Lung microvascular endothelial cell (primary cell): ENCODE data around the gene UGT1A4. TPM values are rescaled to one million over a fixed set of nuclear protein-coding genes. Genes with fewer than 3 reads are reported as not detected.

Experiments
- total RNA-seq: library from RNA; depleted of rRNA; stranded (reverse); fragments of >200 nt; gene quantifications from 2 replicates; pipeline ENCODE4 v1.2.1, GENCODE V29; 2014

The UGT1A4 gene
- total RNA-seq, 1 donor from 2014 or later: not detected

Other genes starting within 250 kb of the UGT1A4 start
- 15.5 and 19.2 TPM in 2 replicates for gene USP40, start 152.0 kb upstream of the UGT1A4 start, total RNA-seq
- gene UGT1A8, start 101.1 kb upstream of the UGT1A4 start, total RNA-seq: not detected in 2 replicates
- not detected in 2 replicates for gene UGT1A10, start 82.3 kb upstream of the UGT1A4 start, total RNA-seq
- gene UGT1A9, start 46.8 kb upstream of the UGT1A4 start, total RNA-seq: not detected in 2 replicates
- not detected in 2 replicates for gene UGT1A7, start 36.8 kb upstream of the UGT1A4 start, total RNA-seq
- not detected in 2 replicates for gene UGT1A6, start 25.8 kb upstream of the UGT1A4 start, total RNA-seq
- not detected in 2 replicates for gene UGT1A5, start 5.8 kb upstream of the UGT1A4 start, total RNA-seq
- not detected in 2 replicates for gene UGT1A3, start 10.3 kb downstream of the UGT1A4 start, total RNA-seq
- gene UGT1A1, start 41.5 kb downstream of the UGT1A4 start, total RNA-seq: not detected in 2 replicates
- not detected in 2 replicates for gene MROH2A, start 59.6 kb downstream of the UGT1A4 start, total RNA-seq
- 2.0 and 5.0 TPM in 2 replicates for gene HJURP, start 135.8 kb downstream of the UGT1A4 start, total RNA-seq
- gene TRPM8, start 198.6 kb downstream of the UGT1A4 start, total RNA-seq: not detected in 2 replicates